Forelimb muscle (tissue), 1 donor: ENCODE data around the gene TAS1R1. TPM values are rescaled to one million over a fixed set of nuclear protein-coding genes. Genes with fewer than 3 reads are reported as not detected.
"Not testable (repeated sequence)": the region's sequence is repeated elsewhere in the genome, so short reads cannot be mapped to it uniquely, and the experiment has no call there.

Source experiments
- DNase-seq: peaks from one replicate; pipeline ENCODE4 v3.0.0-alpha.2; 2013; ENCODE audit warnings: low read depth
- polyA plus RNA-seq: library from polyadenylated mRNA; unstranded; fragments of 120-200 nt; gene quantifications from one replicate; pipeline ENCODE4 v1.2.1, GENCODE V29; 2013; ENCODE audit not compliant: insufficient read length

The TAS1R1 gene
- polyA plus RNA-seq, 1 donor = 5.5 TPM

- no peak for DNase-seq
These were observed 33.6 kb upstream of the TAS1R1 start for GRCh38 chr1:6521536-6521935.

- DNase-seq = no peak
These were observed 31.5 kb upstream of the TAS1R1 start for GRCh38 chr1:6523566-6523965.

- no peak for DNase-seq
These were observed 28.8 kb upstream of the TAS1R1 start for GRCh38 chr1:6526316-6526715.

- DNase-seq = no peak
These were observed 26.6 kb upstream of the TAS1R1 start for GRCh38 chr1:6528492-6528891.

GRCh38 chr1:6530504-6531160, 24.5 kb upstream of the TAS1R1 start:
- DNase-seq = no peak

GRCh38 chr1:6531996-6532395, 23.1 kb upstream of the TAS1R1 start:
- DNase-seq = no peak

- DNase-seq = no peak
These were observed 20.8 kb upstream of the TAS1R1 start for GRCh38 chr1:6534248-6534822.

- DNase-seq = no peak
These were observed 19.9 kb upstream of the TAS1R1 start for GRCh38 chr1:6535214-6535613.

GRCh38 chr1:6536291-6536690, 18.8 kb upstream of the TAS1R1 start:
- no peak for DNase-seq

GRCh38 chr1:6538956-6539355, 16.2 kb upstream of the TAS1R1 start:
- no peak for DNase-seq

GRCh38 chr1:6544831-6545230, 10.3 kb upstream of the TAS1R1 start:
- no peak for DNase-seq

GRCh38 chr1:6545276-6546112, 9.6 kb upstream of the TAS1R1 start:
- no peak for DNase-seq

- DNase-seq = no peak
These were observed 8.8 kb upstream of the TAS1R1 start for GRCh38 chr1:6546326-6546725.

- DNase-seq = no peak
These were observed 7.8 kb upstream of the TAS1R1 start for GRCh38 chr1:6547301-6547700.

GRCh38 chr1:6554031-6554906, 838 bp upstream of the TAS1R1 start, which contains the start of gene NOL9:
NOL9 (minus strand) TSS chr1:6554513; CDS start chr1:6554502, 11 bp downstream.
- DNase-seq = peak; percentile 82

GRCh38 chr1:6557597-6557996, 2.5 kb downstream of the TAS1R1 start:
- no peak for DNase-seq

- not testable (repeated sequence) for DNase-seq
These were observed 4.1 kb downstream of the TAS1R1 start for GRCh38 chr1:6559161-6559560.

- DNase-seq = no peak
These were observed 5.2 kb downstream of the TAS1R1 start for GRCh38 chr1:6560267-6560666.

- DNase-seq = no peak
These were observed 13.9 kb downstream of the TAS1R1 start for GRCh38 chr1:6569033-6569432.

- DNase-seq = no peak
These were observed 15.0 kb downstream of the TAS1R1 start for GRCh38 chr1:6570100-6570499.

- DNase-seq = no peak
These were observed 15.9 kb downstream of the TAS1R1 start for GRCh38 chr1:6570987-6571386.
